ENCODE measurements around the gene ADD3.

Gene ADD3, protein sequence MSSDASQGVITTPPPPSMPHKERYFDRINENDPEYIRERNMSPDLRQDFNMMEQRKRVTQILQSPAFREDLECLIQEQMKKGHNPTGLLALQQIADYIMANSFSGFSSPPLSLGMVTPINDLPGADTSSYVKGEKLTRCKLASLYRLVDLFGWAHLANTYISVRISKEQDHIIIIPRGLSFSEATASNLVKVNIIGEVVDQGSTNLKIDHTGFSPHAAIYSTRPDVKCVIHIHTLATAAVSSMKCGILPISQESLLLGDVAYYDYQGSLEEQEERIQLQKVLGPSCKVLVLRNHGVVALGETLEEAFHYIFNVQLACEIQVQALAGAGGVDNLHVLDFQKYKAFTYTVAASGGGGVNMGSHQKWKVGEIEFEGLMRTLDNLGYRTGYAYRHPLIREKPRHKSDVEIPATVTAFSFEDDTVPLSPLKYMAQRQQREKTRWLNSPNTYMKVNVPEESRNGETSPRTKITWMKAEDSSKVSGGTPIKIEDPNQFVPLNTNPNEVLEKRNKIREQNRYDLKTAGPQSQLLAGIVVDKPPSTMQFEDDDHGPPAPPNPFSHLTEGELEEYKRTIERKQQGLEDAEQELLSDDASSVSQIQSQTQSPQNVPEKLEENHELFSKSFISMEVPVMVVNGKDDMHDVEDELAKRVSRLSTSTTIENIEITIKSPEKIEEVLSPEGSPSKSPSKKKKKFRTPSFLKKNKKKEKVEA

DNA sequence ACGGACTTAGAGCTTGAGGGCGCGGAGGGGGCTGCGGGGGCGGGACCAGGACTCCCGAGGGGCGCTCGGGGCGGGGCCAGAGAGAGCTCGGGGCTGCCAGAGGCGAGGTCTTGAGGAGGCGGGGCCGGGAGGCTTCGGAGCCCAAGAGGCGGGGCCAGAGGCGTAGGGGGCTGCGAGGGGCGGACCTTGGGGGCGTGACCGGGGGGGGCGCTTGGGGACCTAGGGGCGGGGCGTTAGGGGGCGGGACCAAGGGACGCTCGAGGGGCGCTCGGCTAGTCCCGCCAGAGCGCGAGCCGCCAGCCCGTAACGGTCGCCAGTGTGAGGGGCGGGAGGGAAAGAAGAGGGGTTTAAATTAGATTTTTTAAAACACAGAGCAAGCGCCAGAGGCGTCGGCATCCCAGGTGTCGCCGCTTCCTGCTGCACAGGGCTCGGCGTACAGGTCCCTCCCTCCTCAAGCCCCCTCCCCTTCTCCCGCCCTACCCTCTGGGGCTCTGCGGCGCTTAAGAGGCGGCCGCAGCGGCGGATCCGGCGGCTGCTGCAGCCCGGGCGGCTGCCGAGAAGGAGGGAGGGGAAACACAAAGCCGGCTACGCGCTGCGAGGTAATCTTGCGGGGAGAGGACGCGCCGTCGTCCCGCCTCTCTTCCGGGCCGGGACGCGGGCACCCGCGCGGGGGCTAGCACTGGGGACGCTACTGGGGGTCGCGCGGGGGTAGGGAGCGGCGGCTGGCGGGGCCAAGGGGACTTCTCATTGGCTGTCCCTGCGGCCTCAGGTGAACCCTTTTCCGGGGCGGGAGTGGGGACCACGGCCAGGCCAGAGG is at the start of gene ADD3:
Gene ADD3 (plus strand): TSS at position 284 of the 817 bp plus-strand sequence. CDS start 92,670 bp downstream, outside the sequence.
- DNase-seq (ENCODE audit: low spot score): peak; percentile 92

- no peak for DNase-seq (ENCODE audit: low spot score)
Measured at GRCh38 chr10:109958059-109958458, 49.7 kb upstream of the ADD3 start.

GRCh38 chr10:109959259-109960145 is 48.3 kb upstream of the ADD3 start:
- DNase-seq (ENCODE audit: low spot score): no peak

DNA sequence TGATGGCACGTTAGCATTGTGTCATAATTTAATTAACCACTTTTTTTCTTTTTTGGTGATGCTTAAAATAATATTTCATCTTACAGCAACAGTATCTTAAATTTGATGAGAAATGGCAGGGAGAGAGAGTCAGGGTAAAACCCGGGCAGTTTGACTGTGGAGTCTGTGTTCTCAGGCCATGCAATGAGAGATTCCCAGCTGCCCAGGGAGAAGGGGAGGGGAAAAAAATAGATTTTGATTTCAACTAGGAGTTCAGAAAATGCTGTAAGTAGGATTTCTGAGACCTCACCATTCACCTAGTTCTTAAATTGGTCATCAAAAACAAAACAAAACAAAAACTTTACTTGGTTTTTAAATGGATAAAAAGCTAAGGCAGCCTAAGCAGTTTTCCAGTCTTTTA is 47.1 kb upstream of the ADD3 start:
- no peak for DNase-seq (ENCODE audit: low spot score)

- no peak for DNase-seq (ENCODE audit: low spot score)
Measured at GRCh38 chr10:109961174-109962001, 46.4 kb upstream of the ADD3 start.

- DNase-seq (ENCODE audit: low spot score): peak; percentile 34
Measured at GRCh38 chr10:109962247-109962646, 45.5 kb upstream of the ADD3 start.

- no peak for DNase-seq (ENCODE audit: low spot score)
Measured at GRCh38 chr10:109963439-109963838, 44.3 kb upstream of the ADD3 start.

DNA sequence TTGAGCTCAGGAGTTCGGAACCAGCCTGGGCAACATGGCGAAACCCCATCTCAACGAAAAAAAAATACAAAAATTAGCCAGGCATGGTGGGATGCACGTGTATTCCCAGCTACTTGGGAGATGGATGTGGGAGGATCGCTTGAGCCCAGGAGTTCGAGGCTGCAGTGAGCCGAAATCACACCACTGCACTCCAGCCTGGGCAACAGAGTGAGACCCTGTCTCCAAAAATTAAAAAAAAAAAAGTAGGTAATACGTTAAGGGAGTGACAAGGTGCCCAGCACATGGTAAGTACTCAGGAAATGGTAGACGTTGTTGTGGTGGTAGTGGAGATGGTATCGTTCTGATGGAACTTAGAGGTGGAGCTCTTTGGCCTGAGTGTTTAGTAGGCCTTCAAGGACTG is 43.5 kb upstream of the ADD3 start:
- no peak for DNase-seq (ENCODE audit: low spot score)

GRCh38 chr10:109966961-109967738 is 40.6 kb upstream of the ADD3 start:
- DNase-seq (ENCODE audit: low spot score): peak; percentile 60

DNA sequence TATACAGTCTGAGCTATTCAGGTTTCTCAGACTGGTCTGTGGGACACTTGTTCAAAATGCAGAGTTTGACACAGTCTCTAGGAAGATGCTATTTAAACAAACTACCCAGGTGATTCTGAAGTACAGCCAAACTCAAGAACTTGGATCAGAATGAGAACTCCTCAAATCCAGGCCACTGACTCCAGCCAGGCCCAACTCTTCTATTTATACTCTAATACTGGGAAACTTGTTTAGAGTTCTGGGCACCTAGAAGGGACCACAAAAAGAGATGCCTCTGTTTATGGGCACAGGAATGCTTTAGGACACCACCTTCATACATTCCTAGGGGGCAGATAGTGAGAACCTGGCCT is 40.1 kb upstream of the ADD3 start:
- DNase-seq (ENCODE audit: low spot score): no peak

DNA sequence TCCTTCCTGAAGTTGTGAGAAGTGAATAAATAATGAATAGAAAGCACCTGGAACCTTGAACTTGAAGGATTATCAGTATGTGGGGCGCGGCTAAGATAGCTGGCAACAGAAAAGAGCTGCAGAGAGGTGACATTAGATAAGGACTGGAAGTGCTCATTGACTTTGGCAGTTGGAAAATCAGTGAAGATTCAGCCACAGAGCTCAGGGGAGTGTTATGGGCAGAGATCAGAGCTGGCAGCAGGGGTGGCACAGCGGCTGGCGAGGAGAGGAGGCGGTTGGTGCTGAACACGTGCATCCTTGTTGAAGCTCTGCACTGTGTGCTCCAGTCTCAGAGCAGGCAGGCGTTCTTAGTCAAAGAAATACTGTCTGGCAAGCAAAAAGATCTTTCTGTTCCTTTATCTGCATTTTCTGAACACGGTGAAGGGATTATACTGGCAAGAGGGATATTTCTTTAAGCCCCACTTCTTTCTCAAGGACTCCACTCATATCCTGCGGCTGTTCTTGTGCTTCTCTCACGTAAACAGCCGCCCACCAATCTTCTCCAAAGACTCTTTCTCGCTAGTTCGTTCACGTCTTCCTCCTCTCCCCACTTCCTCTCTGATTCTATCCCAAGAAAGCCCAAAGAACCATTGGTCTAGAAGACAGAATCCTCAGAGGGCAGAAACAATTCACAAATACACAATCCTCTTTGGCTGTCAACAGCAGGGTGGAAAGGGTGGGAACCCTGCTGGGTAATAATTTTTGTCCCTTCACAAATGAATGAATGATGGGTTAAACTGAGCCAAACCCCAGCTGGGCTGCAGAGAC is 38.6 kb upstream of the ADD3 start:
- no peak for DNase-seq (ENCODE audit: low spot score)

GRCh38 chr10:109969760-109970346 is 37.9 kb upstream of the ADD3 start:
- DNase-seq (ENCODE audit: low spot score): no peak

DNA sequence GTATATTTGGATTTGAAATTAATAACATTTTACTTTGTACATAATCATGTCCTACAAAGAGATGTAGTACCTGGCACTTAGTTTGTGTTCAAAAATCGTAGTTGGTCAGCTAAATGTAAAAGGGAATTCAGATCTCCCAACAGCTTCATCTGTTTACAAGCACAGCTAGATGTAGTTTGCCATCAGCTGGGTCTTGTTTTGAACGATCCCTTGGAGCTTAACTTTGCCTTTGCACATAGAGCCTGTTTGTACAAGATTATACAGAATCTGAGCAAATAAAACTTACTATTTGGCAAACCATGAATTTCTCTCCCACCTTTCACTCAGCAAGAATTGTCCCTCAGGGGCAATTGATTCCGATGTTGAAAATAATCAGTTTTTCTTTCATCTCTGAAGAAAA is 36.1 kb upstream of the ADD3 start:
- no peak for DNase-seq (ENCODE audit: low spot score)

- no peak for DNase-seq (ENCODE audit: low spot score)
Measured at GRCh38 chr10:109972372-109973001, 35.3 kb upstream of the ADD3 start.

GRCh38 chr10:109973326-109973829 is 34.4 kb upstream of the ADD3 start:
- DNase-seq (ENCODE audit: low spot score): no peak

DNA sequence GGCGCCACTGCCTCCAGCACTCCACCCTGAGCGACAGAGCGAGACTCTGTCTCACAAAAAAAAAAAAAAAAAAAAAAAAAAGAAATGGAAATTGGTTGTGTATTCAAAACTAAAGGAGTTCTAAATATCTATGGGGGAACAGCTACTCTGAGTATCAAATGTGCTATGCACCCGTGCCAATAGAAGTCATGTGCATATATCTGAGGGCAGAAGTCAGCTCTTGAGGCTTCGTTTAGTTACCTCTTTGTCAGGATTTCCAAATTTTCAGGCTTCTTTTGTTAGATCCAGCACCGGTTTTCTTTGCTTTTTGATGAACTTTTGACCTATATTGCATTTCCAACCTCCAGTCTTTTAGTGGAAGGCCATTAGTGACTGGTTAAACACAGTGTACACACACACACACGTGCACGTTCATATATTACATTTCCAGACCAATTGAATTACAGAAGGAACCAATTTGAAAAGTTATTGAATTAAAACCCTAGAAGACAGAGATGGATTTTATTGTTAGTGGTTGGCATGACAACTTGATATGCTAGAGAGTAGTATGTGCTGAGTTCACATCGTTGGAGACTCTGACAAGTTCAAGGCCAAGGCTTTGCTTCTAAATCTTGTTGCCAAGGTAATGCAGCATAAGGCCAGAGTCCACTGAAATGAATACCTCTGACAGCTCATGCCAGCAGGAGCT is 33.1 kb upstream of the ADD3 start:
- DNase-seq (ENCODE audit: low spot score): no peak

Data from hepatic stellate cell (primary cell).